ENCODE data around the gene ABHD4.
"Not testable (repeated sequence)": the region's sequence is repeated elsewhere in the genome, so short reads cannot be mapped to it uniquely, and the experiment has no call there.

The ABHD4 gene

GRCh38 chr14:22627506-22628263, 29.6 kb downstream of the ABHD4 start:
- no peak for DNase-seq (ENCODE audit: low read depth)

DNA sequence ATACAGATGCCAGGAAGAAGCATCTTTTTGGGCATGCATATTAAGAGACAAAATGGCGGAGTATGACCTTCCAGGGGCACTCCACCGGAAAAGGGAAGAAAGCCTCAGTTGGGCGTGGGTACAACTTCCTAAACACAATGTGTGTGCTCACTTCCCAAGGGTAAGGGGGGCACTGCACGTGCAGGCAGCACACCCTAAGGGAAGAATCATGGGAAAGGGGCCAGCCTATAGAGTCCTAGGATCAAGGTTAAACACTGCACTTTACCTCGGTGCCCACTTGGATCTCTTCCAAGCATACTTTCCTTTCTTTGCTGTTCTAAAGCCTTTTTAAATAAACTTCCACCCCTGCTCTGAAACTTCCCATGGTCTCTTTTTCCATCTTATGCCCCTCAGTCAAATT, 31.3 kb downstream of the ABHD4 start:
- no peak for DNase-seq (ENCODE audit: low read depth)

DNA sequence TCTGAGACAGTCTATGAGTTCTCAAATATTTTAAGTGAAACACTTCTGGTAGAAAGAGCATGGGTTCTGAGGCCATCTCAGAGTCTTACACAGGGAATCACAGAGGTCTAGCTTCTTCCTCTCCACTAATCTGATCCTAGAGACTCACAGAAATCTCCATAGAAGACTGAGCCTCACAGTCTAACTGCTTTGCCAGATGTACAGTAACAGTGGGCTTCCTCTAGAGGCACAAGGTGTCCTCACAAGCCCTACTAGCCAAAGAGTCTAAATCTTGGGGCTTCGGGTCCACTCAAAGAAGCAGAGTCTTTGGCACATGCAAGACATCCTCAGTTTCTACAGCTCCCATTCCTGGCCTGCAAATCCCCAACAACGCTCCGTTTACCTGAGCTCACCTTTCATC, 32.0 kb downstream of the ABHD4 start:
- no peak for DNase-seq (ENCODE audit: low read depth)

GRCh38 chr14:22630486-22630885, 32.4 kb downstream of the ABHD4 start:
- DNase-seq (ENCODE audit: low read depth), result no peak

DNA sequence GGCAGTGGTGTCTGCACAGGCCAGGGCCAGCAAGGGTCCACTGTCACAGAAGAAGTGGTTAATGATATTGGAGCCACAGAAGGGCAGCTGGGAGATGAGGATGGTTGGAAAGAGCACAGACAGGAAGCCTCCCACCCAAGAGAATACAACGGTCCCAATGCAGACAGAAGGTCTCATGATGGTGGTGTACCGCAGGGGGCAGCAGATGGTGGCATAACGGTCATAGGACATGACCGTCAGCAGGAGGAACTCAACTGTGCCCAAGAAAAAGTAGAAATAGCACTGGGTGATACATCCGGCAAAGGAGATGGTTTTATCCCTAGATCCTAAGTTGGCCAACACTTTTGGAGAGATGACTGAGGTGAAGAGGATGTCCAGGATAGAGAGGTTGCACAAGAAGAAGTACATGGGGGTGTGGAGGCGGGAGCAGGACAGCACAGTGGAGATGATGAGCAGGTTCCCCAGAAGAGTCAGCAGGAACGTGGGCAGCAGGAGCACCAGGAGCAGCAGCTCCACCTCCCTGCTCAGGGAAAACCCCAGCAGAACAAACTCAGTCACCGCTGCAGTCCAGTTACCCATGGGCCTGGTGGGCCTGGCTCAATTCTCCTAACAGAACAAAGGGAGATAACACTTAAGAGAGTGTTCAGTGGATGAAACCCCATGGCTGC, 36.3 kb downstream of the ABHD4 start:
- DNase-seq (ENCODE audit: low read depth), result no peak

DNA sequence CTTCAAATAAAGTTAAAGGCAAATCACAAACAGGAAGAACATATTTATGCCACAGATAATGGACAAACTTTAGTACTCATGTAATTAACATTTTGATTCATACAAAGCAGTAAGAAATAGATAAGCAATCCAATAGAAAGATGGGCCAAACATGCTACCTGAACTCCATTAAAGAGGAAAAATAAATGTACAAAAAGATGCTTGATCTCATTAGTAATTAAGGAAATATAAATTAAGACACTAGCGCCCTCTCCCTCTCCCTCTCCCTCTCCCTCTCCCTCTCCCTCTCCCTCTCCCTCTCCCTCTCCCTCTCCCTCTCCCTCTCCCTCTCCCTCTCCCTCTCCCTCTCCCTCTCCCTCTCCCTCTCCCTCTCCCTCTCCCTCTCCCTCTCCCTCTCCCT, 37.9 kb downstream of the ABHD4 start:
- DNase-seq (ENCODE audit: low read depth), result not testable (repeated sequence)

DNA sequence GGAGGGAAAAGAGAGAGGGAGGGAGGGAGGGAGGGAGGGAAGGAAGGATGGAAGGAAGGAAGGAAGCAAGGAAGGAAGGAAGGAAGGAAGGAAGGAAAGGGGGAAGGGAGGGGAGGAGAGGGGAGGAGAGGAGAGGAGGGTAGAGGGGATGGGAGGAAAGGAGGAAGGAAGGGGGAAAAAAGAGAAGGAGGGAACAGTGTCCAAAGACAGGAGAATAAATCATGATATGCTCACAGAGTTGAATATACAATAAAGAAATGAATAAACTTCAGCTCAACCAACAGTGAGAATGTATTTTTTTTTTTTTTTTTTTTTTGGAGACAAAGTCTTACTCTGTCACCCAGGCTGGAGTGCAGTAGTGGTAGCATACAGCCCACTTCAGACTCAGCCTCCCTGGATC, 42.1 kb downstream of the ABHD4 start:
- DNase-seq (ENCODE audit: low read depth), result no peak

GRCh38 chr14:22641846-22642245, 43.7 kb downstream of the ABHD4 start:
- DNase-seq (ENCODE audit: low read depth), result no peak

DNA sequence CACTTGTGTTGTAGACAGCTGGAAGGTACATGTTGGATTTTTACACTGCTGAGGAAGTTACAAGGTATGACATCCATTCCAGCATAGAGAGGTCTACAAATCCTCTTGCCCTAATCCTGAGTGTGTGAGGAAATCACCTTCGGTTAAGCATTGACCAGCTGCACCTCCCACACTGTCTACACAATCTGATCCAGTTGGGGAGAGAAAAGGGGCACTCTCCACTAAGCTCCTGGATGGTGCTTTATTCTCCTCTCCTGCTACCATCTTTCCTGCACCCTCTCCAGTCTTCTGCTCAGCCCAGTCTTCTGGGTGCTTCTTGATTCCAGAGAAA, 46.2 kb downstream of the ABHD4 start, which contains the start of gene OR6J1:
OR6J1 (minus strand) TSS at position 48 of the 331 bp plus-strand sequence. CDS start 9,541 bp downstream, outside the sequence.
- no peak for DNase-seq (ENCODE audit: low read depth)

- DNase-seq (ENCODE audit: low read depth), result no peak
Measured at GRCh38 chr14:22646570-22647254, 48.6 kb downstream of the ABHD4 start.

- no peak for DNase-seq (ENCODE audit: low read depth)
Measured at GRCh38 chr14:22648506-22648905, 50.4 kb downstream of the ABHD4 start.

DNA sequence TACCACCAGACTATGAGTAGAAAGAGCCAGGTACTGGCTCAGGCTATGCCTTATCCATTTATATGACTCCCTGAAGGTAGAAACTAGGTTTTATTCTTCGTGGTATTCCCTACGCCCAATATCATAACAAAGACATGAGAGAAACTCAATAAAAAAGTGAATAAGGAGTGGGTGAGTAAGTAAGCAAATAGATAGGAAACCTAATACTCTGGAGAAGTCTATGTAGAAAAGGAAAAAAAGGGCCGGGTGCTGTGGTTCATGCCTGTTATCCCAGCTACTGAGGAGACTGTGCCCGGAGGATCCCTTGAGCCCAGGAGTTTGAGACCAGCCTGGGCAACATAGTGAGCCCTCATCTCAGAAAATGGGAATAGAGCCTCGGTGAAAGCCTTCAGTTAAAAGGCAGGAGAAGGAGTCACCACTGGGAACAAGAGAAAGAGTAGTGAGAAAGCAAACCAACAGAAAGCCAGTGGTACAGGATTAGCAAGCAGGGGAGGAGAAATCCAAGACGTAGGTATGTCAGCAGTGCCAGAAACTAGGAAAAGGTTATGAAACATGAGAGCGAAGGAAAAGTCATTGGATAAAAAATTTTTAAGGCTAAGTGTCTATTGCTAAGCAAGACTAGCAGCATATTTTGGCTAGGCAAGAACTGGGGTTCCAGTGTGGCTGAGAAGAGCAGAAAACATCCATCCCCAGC, 52.1 kb downstream of the ABHD4 start:
- no peak for DNase-seq (ENCODE audit: low read depth)

- no peak for DNase-seq (ENCODE audit: low read depth)
Measured at GRCh38 chr14:22650960-22651521, 52.9 kb downstream of the ABHD4 start.

DNA sequence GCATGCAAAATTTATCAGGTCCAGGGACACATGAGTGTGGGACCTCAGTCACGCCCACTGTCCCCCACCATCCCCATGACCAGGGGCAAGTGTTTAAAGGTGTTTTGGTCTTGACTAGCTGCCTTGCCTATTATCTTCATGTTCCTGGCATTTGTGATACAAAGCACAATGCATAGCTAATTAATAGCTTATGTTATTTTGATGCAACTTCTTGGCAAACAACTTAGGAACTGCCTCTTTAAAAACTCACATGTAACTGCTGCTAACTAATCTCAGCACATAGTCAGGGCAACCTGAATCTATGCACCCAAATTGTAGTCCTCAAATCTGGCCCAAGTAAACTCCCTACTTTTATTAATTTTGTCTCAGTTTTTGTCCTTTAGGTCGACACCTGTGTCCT, 53.5 kb downstream of the ABHD4 start:
- DNase-seq (ENCODE audit: low read depth), result no peak

DNA sequence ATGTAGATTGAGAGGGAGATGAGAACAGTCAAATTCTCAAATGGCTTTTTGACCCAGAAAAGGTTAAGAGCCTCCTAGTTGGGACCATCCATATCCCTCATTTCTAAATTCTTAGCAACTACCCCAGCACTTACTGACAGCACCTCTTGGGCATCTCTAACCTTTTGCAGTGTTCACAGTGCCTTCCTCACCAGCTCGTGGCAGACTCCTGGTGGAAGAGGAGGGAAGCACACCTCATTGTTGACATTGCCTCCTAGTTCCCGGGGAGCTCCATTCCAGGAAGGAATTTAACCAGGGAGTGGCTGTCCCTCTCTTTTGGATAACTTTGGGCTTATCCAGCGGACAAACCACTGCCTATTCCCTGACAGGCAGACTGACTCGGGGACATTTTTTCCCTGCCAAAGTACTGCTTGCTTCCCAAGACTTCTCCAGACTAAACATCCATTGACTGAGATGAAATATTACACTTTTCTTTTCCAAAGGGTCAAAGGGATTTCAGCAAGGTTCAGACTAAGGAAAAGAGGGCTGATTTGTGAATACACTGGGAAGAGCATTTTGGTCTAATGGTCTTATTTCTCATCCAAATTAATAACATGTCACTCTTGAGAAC, 55.0 kb downstream of the ABHD4 start:
- DNase-seq (ENCODE audit: low read depth), result no peak

GRCh38 chr14:22656226-22656625, 58.1 kb downstream of the ABHD4 start:
- no peak for DNase-seq (ENCODE audit: low read depth)

DNA sequence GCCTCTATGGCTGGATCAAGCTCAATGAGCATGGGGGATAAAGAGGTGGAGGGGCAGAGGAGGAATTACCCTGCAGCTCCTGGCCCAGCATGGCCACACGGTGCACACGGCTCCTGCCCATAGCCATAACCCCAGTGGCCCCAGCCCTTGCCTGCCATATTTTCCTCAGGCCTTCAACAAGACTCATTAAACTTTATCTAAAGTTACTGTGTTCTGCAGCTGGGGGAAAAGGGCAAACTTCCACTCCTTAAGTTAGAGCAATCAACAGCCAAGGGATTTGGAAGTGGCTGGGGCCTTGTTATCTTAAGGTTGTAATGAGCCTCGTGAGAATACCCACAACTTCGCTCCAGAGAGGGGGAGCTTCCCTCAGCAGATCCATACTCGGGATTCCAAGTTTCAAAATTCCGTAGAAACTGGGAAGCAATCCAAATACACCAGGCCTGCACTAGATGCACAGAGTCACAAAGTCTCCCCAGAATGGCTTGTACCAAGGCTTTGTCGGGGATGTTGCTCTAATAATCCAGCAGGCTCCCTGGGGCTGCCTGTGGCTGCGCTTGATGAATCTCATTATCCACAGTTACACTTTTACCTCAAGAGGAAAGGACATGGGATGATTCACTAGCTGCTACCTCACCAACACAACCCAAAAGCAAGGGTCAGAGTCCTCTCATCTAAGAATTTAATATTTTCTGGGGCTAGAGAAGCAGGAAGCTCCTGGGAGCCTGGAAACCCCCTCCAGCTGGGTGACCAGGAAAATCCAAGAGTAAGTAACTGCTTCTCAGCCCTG, 59.0 kb downstream of the ABHD4 start:
- DNase-seq (ENCODE audit: low read depth), result no peak

DNA sequence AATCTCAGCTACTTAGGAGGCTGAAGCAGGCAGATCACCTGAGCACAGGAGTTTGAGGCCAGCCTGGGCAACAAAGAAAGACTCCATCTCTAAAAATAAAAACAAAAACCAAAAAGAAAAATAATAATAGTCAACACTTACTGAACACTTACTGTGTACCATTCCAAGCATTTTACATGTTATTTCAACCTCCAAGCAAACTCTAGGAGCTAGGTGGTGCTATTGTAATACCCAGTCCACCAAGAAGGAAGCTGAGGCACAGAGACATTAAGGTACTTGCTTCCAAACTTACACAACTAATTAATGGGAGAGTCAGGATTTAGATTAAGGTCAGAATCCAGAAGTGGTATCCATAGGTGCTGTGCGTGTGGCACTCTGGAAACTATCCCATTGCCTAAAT, 59.8 kb downstream of the ABHD4 start:
- no peak for DNase-seq (ENCODE audit: low read depth)

DNA sequence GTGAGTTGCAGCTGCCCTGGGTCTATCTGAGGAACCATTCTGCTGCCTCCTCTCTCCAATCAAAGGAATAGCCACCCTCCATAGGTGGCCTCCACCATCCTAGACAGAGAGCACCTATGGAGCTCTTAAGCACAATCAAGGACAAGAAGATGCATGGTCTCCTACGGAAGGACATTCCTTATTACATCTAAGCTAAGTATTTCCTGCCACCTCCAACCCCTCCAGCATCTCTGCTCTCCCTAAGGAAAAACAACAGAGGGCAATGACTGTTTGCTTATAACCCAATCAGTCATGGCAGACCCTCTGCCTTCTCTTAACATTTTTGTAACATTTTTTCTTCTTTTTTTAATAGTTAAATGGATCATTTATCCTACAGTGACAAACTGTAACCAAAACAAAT, 60.8 kb downstream of the ABHD4 start:
- DNase-seq (ENCODE audit: low read depth), result no peak

DNA sequence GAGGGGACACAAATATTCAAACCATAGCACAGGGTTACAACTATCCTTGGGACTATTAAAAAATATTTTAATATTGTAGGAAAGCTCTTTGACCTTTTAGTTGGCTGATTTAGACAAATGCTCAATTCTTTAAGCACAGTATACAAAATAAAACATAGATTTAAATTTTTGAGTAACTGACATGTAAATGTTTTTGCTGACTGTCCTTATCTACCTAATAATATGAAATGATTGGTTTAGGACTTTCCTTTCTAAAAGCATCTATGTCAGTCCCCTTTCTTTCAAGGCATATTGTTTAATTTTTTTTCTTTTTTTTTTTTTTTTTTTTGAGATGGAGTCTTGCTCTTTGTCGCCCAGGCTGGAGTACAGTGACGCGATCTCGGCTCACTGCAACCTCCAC, 62.6 kb downstream of the ABHD4 start:
- no peak for DNase-seq (ENCODE audit: low read depth)

Data from stimulated activated CD8-positive, alpha-beta memory T cell treated with anti-CD3 and anti-CD28 coated beads, Interleukin-12 subunit alpha, Interleukin-12 subunit beta, amount 100 ng/mL, for 4 hours (primary cell).